Measurements from ENCODE around the gene KIF26B.
"Not testable (repeated sequence)": the region's sequence is repeated elsewhere in the genome, so short reads cannot be mapped to it uniquely, and the experiment has no call there.

Gene KIF26B

DNA sequence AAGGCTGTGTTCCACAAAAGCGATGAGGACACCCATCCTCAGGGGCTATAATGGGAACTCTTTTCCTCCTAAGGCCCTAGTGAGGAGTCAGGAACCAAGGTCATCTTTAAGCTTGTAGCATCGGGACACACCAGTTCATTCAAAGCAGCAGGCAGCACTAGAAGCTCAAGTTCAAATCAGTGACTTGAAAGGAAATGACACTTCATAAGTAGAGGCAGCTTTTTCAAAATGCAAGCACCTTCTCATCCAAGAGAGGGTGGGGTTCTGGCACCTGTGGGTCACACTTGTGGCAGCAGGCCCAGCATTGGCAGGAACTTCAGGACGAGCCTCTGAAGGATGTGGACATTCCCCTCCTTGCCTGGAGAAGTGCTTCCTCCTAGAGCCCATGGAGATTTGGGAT, 496.3 kb downstream of the KIF26B start:
- no peak for DNase-seq (ENCODE audit: low read depth)

DNA sequence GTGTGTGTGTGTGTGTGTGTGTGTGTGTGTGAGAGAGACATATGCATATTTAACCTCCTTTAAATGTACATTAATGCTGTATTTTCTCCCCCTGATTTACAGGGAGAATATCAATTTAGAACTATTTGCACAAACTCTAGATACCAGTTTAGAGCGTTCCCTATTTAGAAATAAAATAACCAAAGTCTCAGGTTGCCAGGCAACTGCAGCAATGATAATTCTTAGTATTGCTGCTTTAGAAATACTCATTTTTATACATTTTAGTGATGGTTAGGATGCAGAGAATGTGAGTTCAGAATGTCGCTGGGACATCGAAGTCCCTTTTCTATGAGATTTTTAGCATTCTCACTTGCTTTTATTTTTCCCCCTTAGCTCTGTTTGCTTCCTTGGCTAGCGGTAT, 497.3 kb downstream of the KIF26B start:
- DNase-seq (ENCODE audit: low read depth) = no peak

DNA sequence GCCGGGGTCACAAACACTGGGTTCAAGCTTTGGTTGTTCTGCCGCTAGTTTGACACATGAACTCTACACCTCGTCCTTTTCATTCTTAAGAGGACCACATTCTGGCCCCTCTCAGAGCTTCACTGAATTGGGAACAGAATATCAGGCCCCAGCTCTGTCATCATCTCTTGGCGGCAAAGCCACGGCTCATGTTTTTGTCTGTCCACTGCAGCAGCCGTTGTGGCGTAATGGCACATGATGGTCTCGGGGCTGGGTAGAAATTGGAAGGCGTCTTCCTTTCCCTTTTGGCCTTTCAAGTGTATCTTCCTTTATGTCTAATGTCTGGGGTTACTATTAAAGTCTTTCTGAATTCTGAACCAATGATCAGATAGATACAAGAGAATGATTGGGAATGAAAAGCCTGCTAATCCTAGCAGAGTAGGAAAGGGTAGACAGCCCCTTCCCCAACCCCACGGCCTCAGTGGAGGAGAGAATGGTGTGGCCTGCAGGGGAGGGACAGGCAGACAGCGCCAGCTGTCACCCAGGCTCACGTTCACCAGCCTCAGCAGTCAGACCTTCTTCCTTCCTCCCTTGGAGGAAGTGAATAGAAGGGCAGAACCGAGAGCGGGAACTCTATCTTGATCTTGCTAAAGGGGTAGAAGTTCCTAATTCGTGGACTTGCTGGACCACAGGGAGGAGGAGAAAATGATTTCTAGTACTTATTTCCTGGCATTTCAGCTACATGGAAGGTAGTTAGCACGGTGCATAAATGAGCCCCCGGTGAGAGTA, 498.1 kb downstream of the KIF26B start:
- no peak for DNase-seq (ENCODE audit: low read depth)

DNA sequence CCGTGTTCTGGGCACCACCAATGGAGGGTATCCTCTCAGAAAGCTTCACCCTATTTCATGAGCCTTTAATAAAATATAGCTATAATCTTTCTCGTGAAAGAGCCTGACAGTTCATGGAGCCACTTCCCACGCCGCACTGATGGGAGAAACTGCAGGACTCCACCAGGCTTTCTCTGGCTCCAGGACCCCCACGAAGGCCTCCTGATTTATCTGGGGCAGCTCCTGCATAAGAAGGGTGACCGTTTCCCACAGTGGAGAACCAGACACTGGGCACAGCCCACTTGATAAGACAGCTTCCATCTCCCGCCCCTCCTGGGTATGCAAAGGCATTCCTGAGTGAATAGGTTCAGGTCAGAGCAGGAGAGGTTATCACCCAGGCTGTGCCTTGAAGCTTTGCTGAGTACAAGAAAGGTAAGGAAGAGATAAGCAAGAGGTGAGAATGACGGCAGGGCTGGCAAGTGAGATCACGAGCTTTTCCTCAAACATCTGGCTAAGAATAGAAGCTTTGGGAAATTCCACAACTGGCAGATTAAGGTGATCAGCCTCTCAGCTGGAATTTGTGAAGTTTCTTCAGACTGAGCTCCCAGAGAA, 499.8 kb downstream of the KIF26B start:
- DNase-seq (ENCODE audit: low read depth) = no peak

DNA sequence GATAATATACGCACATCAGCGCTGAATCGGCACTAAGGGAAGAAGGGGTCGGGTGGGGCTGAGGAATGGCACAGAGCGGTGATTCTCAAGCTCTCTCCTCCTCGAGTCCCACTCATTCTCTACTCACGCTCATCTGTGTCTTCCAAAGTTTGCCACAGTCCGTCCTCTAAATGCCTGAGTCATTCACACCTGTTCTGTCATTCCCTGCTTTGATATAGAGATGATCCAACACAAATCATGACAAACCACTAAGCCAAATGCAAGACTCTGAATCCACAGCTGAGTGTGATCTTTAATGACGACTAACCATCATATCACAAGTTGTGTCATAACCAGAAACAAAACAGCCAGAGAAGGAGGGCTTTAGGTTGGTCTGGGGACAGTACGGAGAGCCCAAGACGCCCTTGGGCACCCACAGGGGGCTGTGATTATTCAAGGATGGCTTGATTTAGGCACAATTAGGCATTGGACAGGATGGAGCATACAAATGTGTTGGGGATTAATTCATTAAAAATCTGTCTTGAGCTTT, 501.5 kb downstream of the KIF26B start:
- no peak for DNase-seq (ENCODE audit: low read depth)

DNA sequence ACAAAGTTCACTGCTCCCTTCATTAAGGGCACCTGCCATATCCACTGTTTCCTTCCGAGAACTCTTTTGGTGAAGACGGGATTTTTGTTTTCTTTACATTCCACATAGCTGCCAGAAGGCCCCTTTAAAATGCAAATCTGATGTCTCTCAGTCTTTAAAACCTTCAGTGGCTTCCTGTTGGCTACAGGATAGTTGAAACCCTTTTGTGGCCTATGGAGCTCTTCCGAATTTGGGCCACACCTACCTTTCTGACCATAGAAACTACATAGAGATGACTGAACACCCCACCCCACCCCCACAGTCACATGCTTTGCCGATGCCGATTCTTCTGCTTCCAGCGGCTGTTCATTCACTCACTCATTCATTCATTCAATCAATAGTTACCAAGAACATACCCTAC, 502.6 kb downstream of the KIF26B start:
- DNase-seq (ENCODE audit: low read depth) = no peak

DNA sequence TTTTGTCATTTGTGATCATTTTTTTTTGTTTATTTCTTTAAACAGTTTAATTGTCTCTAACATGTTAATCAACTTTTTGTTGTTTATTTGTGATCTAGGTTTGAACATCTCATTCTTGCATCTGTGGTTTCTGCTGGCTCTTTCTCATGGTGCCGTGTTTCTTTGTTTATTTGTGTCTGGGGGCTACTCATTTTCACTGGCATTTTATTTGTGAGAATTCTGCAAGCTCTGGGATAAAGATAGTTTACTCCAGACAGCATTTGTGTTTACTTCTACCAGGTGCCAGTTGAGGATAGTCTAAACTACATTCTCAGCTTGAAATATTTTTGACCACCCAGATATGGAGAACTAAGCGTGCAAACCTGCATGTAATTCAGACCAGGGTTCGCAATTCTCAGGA, 508.6 kb downstream of the KIF26B start:
- no peak for DNase-seq (ENCODE audit: low read depth)

DNA sequence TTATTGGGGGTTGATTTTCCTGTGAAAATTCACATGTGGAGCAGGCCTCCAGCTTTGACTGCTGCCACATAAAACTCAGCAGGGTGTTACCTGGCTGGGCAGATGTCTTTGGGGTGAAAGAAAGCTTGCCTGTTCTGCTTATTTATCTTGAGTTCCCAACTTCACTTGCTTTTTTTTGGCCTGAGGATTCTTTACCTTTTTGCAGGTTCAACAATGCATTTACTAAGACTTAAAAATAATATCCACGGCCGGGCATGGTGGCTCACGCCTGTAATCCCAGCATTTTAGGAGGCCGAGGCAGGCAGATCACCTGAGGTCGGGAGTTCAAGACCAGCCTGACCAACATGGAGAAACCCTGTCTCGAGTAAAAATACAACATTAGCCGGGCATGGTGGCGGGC, 509.1 kb downstream of the KIF26B start:
- DNase-seq (ENCODE audit: low read depth) = no peak

DNA sequence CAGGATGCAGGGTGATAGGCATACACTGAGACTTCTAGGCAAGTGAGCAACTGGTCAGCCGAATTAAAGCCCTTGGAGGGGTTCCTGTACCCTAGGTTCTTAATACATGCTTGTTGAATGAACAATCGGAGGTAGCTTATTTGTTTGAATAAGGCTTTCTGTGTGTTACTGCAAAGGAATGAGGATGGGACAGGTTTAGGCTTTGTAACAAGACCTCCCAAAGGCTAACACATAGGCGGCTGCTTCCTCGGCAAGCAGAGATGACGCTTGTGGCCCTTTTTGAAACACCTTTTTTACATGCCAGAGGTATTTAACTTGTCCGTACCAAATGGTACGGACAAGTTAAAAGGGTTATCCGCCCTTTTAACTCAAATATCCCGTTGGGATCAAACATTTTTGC, 511.6 kb downstream of the KIF26B start:
- DNase-seq (ENCODE audit: low read depth) = no peak

DNA sequence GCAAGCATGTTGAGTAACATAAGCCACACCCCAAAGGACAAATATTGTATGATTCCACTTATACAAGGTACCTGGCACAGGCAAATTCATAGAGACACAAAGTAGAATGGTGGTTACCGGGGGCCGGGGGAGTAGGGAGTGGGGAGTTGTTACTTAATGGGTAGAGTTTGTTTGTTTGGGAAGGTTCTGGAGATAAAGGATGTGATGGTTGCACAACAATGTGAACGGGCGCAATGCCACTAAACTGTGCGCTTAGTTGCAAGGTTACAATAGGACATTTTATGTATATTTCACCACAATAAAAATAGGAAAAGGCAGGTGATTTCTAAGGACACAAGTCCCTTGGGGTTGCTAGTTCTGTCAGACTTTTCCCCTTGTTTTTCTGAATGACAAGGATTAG, 516.6 kb downstream of the KIF26B start:
- no peak for DNase-seq (ENCODE audit: low read depth)

DNA sequence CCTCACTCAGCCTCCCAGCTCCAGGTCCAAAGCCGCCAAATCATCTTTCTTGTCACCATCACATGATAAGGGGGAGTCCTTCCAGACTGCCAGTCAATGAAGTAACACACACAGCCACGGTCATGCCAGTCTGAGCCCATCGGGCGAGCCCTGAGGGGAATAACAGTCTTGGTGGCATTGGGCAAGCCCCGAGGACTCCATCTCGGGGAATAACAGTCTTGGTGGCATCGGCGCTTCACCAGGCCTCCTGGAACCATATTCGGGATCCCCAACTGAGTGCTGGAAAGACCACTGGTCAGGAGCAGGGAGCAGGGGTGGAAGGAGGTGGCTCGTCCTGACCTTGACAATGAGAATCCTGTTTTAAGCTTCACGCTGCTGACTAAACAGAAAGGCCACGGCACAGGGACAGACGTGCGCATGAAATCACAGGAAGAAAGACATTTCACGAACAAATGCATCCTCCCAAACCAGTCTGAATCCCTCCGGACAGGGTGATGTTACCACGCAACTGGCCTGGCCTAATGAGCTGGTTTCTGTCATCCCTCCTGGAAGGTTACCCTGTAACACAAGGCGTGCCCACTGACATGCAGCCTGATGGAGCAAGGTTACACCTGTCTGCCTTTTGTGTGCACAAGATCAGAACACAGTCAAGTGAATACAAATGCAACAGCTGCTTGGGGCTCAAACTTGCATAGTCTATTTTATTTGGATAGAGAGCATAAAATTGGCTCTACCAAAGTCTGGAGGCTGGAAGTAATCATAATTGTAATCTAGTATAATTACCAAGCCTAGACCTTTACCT, 517.4 kb downstream of the KIF26B start:
- DNase-seq (ENCODE audit: low read depth) = no peak

DNA sequence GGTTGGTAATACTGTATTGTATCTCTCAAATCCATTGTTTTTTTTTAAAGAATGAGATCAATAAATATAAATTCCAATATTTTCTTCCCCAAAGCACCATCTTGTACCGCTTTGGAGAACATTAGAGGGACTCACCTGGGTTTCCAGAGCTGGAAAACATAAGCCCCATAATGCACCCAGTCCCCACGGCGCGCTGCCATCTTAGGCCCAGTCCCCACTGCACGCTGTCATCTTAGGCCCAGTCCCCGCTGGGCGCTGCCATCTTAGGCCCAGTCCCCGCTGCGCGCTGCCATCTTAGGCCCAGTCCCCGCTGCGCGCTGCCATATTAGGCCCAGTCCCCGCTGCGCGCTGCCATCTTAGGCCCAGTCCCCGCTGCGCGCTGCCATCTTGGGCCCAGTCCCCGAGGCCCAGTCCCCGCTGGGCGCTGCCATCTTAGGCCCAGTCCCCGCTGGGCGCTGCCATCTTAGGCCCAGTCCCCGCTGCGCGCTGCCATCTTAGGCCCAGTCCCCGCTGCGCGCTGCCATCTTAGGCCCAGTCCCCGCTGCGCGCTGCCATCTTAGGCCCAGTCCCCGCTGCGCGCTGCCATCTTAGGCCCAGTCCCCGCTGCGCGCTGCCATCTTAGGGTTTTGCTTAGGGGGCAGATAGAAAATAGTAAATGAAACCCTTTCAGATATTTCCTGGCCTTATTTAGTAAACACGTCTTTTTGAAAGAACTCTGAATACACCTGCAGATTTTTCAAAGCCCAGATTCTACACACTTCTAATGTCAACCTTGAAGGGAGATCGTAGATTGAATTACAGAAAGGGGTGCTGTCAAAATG, 518.3 kb downstream of the KIF26B start:
- not testable (repeated sequence) for DNase-seq (ENCODE audit: low read depth)

DNA sequence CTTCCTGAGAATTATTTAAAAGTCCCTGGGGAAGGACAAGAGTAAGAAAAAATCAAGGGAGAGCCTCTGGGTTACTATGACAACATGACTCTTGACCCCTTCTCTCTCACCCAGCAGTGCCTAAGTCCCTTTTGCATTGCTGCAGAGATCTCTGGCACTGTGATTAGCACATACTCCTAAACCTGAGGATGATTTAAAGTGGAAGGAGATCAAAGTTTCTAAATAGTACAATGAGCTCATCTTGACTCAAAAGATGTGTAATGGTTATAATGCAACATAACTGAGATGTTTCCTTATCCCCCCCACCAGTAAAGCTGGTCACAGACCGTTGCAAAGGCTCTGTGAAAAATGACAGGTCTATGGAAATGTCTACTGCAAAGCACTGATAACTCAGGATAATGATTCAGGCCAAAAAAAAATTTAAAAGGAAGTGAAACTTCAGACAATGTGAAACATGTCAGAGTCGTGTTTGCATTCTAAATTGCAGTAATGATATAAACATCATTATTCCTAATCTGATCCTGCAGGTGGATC, 519.2 kb downstream of the KIF26B start:
- DNase-seq (ENCODE audit: low read depth) = no peak

DNA sequence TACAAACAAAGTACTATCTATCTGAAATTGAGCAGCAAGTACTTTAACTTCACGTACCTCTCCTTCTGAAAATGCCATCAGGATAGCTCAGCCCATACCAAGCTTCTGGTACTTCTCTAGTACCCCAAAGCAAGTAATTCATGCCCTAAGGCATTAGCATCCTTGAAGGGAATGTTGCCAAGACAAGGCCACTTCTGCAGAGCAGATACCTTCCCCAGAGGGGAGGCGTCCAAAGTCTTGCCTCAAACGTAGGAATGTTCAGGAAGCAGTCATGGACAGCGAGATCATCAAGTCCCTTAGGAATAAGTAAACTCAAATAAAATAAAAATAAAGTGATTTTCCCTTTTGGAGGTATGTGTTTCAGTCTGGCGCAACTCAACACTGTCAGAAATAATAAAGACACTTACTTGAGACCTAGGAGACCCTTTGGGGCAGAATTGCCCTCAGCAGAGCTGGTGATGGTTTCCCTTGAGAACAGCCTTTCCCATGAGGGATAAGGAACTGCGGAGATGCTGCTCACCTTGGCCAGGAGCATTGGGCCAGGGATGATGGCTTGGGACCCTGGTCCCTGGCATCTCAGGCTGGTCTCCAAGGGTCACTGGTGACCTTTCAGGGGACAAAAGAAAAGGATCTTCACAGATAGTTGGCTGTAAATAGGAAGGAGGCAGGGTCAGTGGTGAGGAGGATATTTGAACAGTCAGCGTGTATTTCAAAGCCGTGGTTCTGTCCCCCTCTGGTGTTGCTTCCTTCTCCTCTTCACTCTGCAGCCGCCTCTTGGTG, 522.9 kb downstream of the KIF26B start:
- no peak for DNase-seq (ENCODE audit: low read depth)

DNA sequence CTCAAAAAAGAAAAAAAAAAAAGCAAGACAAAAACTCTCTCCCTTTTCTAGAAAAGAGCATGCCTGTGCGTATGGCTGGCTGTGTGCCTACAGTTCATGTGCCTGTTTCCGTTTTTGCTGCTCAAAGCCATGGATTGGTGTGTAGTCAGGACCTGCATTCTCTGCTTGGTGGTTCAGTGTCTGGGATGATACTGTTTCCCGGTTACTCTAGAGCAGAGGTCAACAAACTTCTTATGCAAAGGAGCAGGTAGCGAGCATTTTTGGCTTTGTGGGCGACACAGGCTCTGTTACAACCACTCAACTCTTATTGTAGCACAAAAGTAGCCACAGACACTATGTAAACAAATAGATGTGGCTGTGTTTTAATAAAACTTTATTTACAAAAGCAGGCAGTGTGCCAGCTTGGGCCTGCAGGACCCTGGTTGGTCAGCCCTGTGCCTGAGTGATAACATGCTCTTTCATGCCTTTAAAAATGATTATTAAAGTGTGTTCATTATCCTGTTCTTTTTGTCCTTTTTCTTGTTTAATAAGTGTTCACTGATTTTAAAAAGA, 524.2 kb downstream of the KIF26B start:
- DNase-seq (ENCODE audit: low read depth) = no peak

DNA sequence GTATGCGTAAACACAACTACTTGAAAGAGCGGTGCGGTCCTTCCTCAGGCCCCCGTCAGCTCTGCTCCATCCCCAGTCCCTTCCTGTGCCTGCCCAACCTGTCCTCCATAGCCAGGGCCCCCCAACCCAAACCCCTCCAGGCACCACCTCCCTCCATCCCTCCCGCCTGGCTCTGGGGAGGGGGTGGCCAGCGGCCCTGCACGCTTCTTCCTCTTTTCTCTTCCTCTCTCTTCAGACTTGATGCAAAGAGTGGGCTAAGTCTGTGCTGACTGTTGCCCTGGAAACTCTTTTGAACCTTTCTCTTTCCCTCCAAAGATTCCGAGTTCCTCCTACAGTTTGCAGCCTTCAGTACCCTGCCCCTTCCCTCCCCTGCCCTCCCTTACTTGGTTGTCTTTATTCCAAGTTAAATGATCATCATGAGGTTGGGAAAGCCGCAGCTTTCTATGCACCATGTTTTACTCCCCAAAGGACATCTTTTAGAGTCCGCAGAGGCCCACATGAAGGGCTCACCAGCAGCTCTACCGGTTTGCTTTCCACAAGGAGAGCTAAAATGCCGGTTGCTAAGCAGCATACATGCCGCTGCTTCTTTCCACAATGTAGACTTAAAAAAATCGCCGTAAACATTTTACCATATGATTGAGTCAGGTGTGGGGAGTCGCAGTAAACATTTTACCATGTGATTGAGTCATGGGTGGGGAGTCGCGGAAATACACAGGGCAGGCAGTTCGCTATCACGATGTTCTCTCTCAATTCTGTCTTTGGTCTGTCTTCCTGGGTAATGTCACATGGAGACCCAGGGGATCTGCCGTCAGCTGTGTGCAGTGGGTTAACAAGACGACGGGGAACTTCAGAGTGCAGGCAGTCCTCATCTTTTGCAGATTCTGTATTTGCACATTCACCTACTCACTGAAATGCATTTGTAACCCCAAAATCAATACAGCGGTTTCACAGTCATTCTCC, 525.3 kb downstream of the KIF26B start:
- DNase-seq (ENCODE audit: low read depth) = no peak

DNA sequence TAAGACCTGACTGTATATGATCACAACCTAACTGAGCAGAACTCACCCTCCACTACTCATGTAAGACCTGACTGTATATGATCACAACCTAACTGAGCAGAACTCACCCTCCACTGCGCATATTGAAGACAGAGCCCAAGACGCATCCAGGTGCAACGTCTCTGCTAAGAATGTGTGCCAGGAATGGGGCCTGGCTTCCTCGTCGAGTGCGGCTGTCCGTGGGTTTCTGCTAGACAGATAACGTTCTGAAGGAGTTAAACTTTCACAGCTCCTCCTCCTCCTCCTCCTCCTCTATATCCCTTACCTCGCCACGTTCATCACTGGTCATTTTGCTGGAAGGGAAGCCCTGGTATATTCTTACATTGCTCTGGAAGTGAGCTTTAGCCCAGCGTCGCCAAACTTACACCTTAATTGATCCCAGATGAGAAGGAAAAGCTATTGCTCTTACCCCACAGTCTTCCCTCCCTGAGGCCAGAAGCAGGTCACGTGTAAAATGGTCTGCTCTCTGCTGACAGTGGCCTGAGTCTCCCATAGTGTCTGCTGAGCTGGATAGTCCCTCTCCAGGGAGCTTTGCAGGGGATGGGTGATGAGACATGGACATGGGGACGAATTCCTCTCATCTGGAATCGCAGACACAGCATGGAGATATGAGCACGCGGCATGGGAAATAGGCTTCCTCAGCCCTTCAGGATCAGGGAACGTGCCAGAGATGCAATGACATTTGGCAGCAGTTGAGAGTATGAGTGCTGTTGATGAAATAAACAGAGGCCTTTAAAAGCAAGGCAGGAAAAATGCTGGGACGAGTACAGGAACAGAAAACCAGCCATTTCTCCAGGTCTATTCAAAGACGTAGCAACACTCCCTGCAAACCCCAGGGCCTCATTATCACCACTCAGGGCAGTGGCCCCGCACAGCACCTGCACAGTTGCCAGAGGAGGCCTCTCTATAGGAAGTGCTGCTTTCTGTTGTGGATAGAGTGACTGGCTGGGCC, 528.1 kb downstream of the KIF26B start:
- no peak for DNase-seq (ENCODE audit: low read depth)

DNA sequence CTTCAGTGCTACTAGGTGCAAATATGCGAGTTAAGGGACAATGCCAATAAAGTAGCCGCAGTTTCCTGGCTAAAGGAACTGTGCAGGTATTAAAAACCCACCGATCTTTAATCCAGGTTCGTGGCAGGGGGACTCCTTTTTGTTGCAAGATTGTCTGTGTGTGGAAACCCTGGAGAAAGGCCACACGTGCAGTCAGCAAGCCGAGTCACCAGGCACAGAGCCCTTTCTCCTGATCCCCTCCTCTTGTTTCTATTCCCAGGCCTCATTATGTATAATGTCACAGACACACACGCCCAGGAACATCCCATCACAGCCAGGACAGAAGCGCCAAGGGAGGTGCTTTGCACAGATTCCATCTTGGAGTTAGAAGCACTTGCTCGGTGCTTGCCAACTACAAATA, 528.9 kb downstream of the KIF26B start:
- no peak for DNase-seq (ENCODE audit: low read depth)

All from HS-27A (cell line).